ENCODE measurements around the gene TMEM165. TPM values are rescaled to one million over a fixed set of nuclear protein-coding genes. Genes with fewer than 3 reads are reported as not detected.

The TMEM165 gene
- total and polyA plus RNA-seq, 9 of the 15 experiments (the other 6 are each of a cell fraction or from before 2014, with no cell fraction given), result 21.3 to 145 (median 96.8) TPM

- no peak for TF ChIP-seq ZNF518B (CRISPR knock-in tag; IDR thresholded peaks at IDR 0.05)
- TF ChIP-seq MEIS2 (IDR thresholded peaks at IDR 0.05; ENCODE audit: partially characterized antibody), result no peak
- TF ChIP-seq TAL1 (IDR thresholded peaks at IDR 0.05), result no peak
- no peak for TF ChIP-seq POLR2H (tag; IDR thresholded peaks at IDR 0.05; ENCODE audit: low read depth)
- 0 out of 2 replicates have a peak, but pooled peaks have one; percentile 35 for TF ChIP-seq HINFP (tag; conservative IDR thresholded peaks at IDR 0.05; ENCODE audit: low read depth)
- TF ChIP-seq THRAP3 (IDR thresholded peaks at IDR 0.05; ENCODE audit: borderline replicate concordance), result 0 out of 2 replicates have a peak, but pooled peaks have one; percentile 20
- TF ChIP-seq NFE2 (IDR thresholded peaks at IDR 0.05; ENCODE audit: low read depth), result no peak
- peak; percentile 24 for TF ChIP-seq POLR2B (IDR thresholded peaks at IDR 0.05; ENCODE audit: low read depth, partially characterized antibody)
- no peak for TF ChIP-seq POU5F1 (IDR thresholded peaks at IDR 0.05; ENCODE audit: borderline replicate concordance, low read depth, low read length, partially characterized antibody)
- TF ChIP-seq ZSCAN29 (IDR thresholded peaks at IDR 0.05), result no peak
- no peak for TF ChIP-seq ZSCAN32 (CRISPR knock-in tag; IDR thresholded peaks at IDR 0.05)
- no peak for TF ChIP-seq HNRNPK (IDR thresholded peaks at IDR 0.05; ENCODE audit: low read depth, low read length, poor library complexity, severe bottlenecking)
- TF ChIP-seq EWSR1 (IDR thresholded peaks at IDR 0.05; ENCODE audit: borderline replicate concordance, low read depth, partially characterized antibody), result no peak
- TF ChIP-seq BCOR (IDR thresholded peaks at IDR 0.05), result peak; percentile 71
- no peak for TF ChIP-seq NCOR1 (IDR thresholded peaks at IDR 0.05)
- no peak for TF ChIP-seq ZNF143 (CRISPR knock-in tag; IDR thresholded peaks at IDR 0.05)
- TF ChIP-seq EZH2 (IDR thresholded peaks at IDR 0.05; ENCODE audit: borderline replicate concordance, low read depth, low read length), result no peak
- TF ChIP-seq ZNF184 (CRISPR knock-in tag; IDR thresholded peaks at IDR 0.05), result no peak
- no peak for TF ChIP-seq FOXJ2 (tag; IDR thresholded peaks at IDR 0.05)
- TF ChIP-seq STAT6 (CRISPR knock-in tag; IDR thresholded peaks at IDR 0.05), result no peak
These were observed 2.0 kb downstream of the TMEM165 start (continued) for GRCh38 chr4:55397520-55398321.
